IPS-20b (cell line): Measurements from ENCODE around the gene NPPB.

Source experiments
- H3K27ac ChIP-seq: one replicate; pipeline ENCODE4 v1.5.1; 2013; ENCODE audit warnings: low read length
- H3K27me3 ChIP-seq: 2 replicates; pipeline ENCODE4 v1.6.1; 2013; ENCODE audit warnings: mild to moderate bottlenecking, low read length, inconsistent platforms; ENCODE audit not compliant: insufficient read depth
- H3K36me3 ChIP-seq: 2 replicates; pipeline ENCODE4 v1.6.1; 2013; ENCODE audit warnings: low read depth, mild to moderate bottlenecking, inconsistent platforms, low read length, moderate library complexity; ENCODE audit not compliant: insufficient read depth
- H3K4me1 ChIP-seq: 2 replicates; pipeline ENCODE4 v1.6.1; 2013; ENCODE audit warnings: mild to moderate bottlenecking, control low read depth, inconsistent platforms, low read length, moderate library complexity; ENCODE audit not compliant: insufficient read depth
- H3K4me3 ChIP-seq: 2 replicates; pipeline ENCODE4 v1.5.1; 2013; ENCODE audit warnings: mild to moderate bottlenecking, low read length, inconsistent platforms
- H3K9ac ChIP-seq: 2 replicates; pipeline ENCODE4 v1.6.1; 2013; ENCODE audit warnings: low read depth, mild to moderate bottlenecking, inconsistent platforms, low read length, moderate library complexity
- H3K9me3 ChIP-seq: 2 replicates; pipeline ENCODE4 v1.6.1; 2013; ENCODE audit warnings: mild to moderate bottlenecking, low read depth, low read length, inconsistent platforms; ENCODE audit not compliant: insufficient read depth

The NPPB gene

DNA sequence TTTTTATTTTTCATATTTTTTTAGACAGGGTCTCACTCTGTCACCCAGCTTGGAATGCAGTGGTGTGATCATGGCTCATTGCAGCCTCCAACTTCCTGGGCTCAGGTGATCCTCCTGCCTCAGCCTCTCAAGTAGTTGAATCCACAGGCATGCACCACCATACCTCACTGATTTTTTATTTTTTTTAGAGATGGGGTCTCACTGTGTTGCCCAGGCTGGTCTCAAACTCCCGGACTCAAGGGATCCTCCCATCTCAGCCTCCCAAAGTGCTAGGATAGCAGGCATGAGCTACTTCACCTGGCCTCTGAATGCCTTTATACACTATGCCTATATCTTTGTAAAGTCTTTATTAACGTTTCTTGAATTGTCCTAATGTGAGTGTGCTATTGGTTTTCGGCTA, 10.4 kb upstream of the NPPB start:
- Histone ChIP-seq H3K4me1 (no peaks in the 10 kb centered on the region; the same call in 1 of the 2 replicates), H3K9me3 (no peaks in the 10 kb centered on the region), H3K36me3 (no peaks in the 10 kb centered on the region), H3K27ac (no peak overlapping the region), H3K9ac (no peak overlapping the region), H3K4me3 (no peak overlapping the region), H3K27me3 (no peaks in the 10 kb centered on the region)

GRCh38 chr1:11868331-11868980, 9.7 kb upstream of the NPPB start:
- H3K9ac ChIP-seq = no peak overlapping the region
- no peaks in the 10 kb centered on the region for H3K4me1 ChIP-seq
- H3K36me3 ChIP-seq = no peaks in the 10 kb centered on the region
- H3K27ac ChIP-seq = no peak overlapping the region
- H3K4me3 ChIP-seq = no peak overlapping the region
- H3K9me3 ChIP-seq = no peaks in the 10 kb centered on the region
- no peaks in the 10 kb centered on the region for H3K27me3 ChIP-seq

- no peak overlapping the region for H3K9ac ChIP-seq
- no peaks in the 10 kb centered on the region for H3K36me3 ChIP-seq
- no peak overlapping the region for H3K27ac ChIP-seq
- peaks cover 44% of the 10 kb centered on the region for H3K27me3 ChIP-seq
- H3K4me3 ChIP-seq = no peak overlapping the region
- H3K4me1 ChIP-seq = no peaks in the 10 kb centered on the region
- H3K9me3 ChIP-seq = no peaks in the 10 kb centered on the region
Observed at GRCh38 chr1:11862890-11863289, 4.1 kb upstream of the NPPB start.

- Histone ChIP-seq H3K4me3 (no peak overlapping the region), H3K27me3 (peaks cover 63% of the 10 kb centered on the region), H3K9me3 (no peaks in the 10 kb centered on the region), H3K9ac (no peak overlapping the region), H3K27ac (no peak overlapping the region), H3K4me1 (no peaks in the 10 kb centered on the region), H3K36me3 (no peaks in the 10 kb centered on the region)
Observed at GRCh38 chr1:11860587-11860986, 1.8 kb upstream of the NPPB start.

- no peak overlapping the region for H3K4me3 ChIP-seq
- no peaks in the 10 kb centered on the region for H3K4me1 ChIP-seq
- H3K9me3 ChIP-seq = no peaks in the 10 kb centered on the region
- H3K27ac ChIP-seq = no peak overlapping the region
- H3K27me3 ChIP-seq = peaks cover 63% of the 10 kb centered on the region
- no peak overlapping the region for H3K9ac ChIP-seq
- H3K36me3 ChIP-seq = no peaks in the 10 kb centered on the region
Observed at GRCh38 chr1:11860083-11860482, 1.3 kb upstream of the NPPB start.

DNA sequence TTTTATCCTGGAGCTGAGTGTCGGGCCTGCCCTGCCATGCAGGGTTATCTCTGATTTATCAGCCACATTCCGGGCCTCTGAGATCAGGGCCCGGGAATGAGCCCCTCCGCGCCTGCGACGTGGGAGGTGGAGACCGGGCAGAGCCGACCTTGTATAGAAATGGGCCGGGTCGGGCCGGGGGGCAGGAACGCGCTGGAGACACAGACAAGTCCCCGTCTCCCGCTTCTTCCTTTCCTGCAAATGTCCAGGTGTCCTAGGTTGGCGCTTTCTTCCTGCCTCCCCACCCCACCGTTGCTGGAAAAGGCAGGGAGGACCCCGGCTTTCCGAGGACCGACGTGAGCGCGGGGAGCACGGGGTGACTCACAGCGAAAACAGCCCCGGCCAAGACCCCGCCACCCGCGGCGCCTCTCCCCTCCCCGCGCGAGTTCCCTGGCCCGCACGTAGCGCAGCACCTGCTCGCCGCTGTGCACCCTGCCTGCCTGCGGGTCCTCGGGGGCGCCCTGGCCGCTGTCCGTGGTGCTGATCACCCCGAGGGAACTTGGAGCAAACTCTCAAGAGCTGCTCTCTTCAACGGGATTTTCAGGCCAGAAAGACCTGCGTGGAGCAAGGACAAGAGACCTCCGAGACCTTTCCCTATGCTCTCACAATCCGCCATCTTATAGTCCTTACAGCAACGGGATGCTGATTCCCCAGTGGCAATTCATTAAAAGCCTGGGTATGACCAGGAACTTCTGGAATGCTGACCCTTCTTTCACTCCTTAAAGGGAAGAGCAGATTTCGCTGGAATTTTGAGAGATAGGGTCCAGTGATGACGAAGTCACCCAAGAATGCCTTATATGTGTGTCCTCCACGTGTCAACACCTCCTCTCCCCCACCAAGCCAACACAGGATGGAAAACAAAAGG, 475 bp upstream of the NPPB start:
- Histone ChIP-seq H3K4me3 (peak overlapping the region; percentile 32; the same call in 1 of the 2 replicates), H3K27ac (no peak overlapping the region), H3K9me3 (no peaks in the 10 kb centered on the region), H3K4me1 (no peaks in the 10 kb centered on the region), H3K9ac (no peak overlapping the region), H3K27me3 (peaks cover 63% of the 10 kb centered on the region), H3K36me3 (no peaks in the 10 kb centered on the region)

DNA sequence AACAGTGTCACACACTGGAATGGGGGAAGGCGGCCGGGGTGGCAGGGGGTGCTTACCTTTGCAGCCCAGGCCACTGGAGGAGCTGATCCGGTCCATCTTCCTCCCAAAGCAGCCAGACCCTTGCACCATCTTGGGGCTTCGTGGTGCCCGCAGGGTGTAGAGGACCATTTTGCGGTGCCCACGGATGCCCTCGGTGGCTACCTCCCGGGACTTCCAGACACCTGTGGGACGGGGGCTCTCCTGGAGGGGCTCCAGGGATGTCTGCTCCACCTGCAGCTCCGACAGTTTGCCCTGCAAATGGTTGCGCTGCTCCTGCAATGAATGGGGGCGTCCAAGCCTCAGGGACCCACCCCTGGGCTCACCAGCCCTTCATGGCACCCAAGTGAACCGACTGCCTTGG, 587 bp downstream of the NPPB start:
- H3K9me3 ChIP-seq = no peaks in the 10 kb centered on the region
- H3K4me3 ChIP-seq = no peak overlapping the region
- no peaks in the 10 kb centered on the region for H3K4me1 ChIP-seq
- H3K27me3 ChIP-seq = peaks cover 63% of the 10 kb centered on the region
- H3K27ac ChIP-seq = no peak overlapping the region
- H3K36me3 ChIP-seq = no peaks in the 10 kb centered on the region
- H3K9ac ChIP-seq = no peak overlapping the region

GRCh38 chr1:11857164-11857851, 1.4 kb downstream of the NPPB start:
- H3K4me1 ChIP-seq = no peaks in the 10 kb centered on the region
- H3K9ac ChIP-seq = no peak overlapping the region
- H3K27ac ChIP-seq = no peak overlapping the region
- H3K9me3 ChIP-seq = no peaks in the 10 kb centered on the region
- H3K4me3 ChIP-seq = no peak overlapping the region
- H3K36me3 ChIP-seq = no peaks in the 10 kb centered on the region
- peaks cover 63% of the 10 kb centered on the region for H3K27me3 ChIP-seq

DNA sequence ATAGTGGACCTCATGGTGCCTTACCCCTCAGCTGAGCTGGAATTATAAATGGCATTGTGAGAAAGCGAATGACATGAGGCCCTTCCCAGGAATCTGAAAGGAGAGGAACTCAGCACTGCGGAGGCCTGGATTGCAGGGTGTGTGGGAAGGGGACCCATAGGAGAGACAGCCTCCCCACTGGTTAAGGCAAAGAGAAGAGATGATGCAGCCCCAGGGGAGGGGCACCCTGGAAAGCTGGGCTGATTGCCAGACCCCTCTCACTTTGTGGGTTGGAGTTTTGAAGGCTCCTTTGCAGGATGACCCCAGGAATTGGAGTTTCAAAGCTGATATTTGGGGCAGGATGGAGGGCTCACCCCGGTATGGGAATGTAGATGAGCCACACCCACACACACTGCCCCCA, 2.0 kb downstream of the NPPB start:
- no peak overlapping the region for H3K27ac ChIP-seq
- peaks cover 57% of the 10 kb centered on the region for H3K27me3 ChIP-seq
- H3K4me3 ChIP-seq = no peak overlapping the region
- no peaks in the 10 kb centered on the region for H3K9me3 ChIP-seq
- no peaks in the 10 kb centered on the region for H3K36me3 ChIP-seq
- no peak overlapping the region for H3K9ac ChIP-seq
- no peaks in the 10 kb centered on the region for H3K4me1 ChIP-seq

- H3K4me3 ChIP-seq = no peak overlapping the region
- H3K9me3 ChIP-seq = no peaks in the 10 kb centered on the region
- H3K9ac ChIP-seq = no peak overlapping the region
- H3K27ac ChIP-seq = no peak overlapping the region
- H3K4me1 ChIP-seq = no peaks in the 10 kb centered on the region
- H3K36me3 ChIP-seq = no peaks in the 10 kb centered on the region
- peaks cover 44% of the 10 kb centered on the region for H3K27me3 ChIP-seq
Observed at GRCh38 chr1:11855430-11855829, 3.3 kb downstream of the NPPB start.

DNA sequence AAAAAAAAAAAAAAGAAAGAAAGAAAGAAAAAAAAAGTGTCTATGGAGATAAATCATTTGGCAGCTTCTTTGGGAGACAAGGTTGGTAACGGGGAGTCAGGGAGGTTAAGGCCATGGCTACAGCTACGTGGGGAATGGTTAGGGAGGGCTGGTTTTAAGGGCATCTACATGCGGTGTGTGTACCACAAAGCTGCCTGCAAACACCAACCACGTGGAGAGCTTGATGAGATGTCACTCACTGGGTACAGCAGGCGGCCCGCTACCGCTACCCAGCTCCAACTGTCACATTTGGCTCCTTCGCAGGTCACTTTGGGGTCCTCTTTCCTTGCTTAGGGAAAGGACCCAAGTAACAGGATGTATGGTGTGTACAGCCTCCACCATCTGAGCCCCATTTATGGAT, 4.2 kb downstream of the NPPB start:
- peaks cover 35% of the 10 kb centered on the region for H3K27me3 ChIP-seq
- no peaks in the 10 kb centered on the region for H3K9me3 ChIP-seq
- no peaks in the 10 kb centered on the region for H3K36me3 ChIP-seq
- no peak overlapping the region for H3K27ac ChIP-seq
- no peak overlapping the region for H3K4me3 ChIP-seq
- no peaks in the 10 kb centered on the region for H3K4me1 ChIP-seq
- H3K9ac ChIP-seq = no peak overlapping the region
